ENCODE measurements around the gene IGSF3.

Gene IGSF3

GRCh38 chr1:116544588-116545358 lies 122.8 kb downstream of the IGSF3 start:
- TF ChIP-seq CTCF (IDR thresholded peaks at IDR 0.05; ENCODE audit: low read depth, low read length), result no peak
- Histone ChIP-seq H3K4me1 (no peaks in the 10 kb centered on the region), H3K4me3 (ENCODE audit: low read depth, low read length) (no peak overlapping the region), H3K36me3 (no peaks in the 10 kb centered on the region), H3K27me3 (no peaks in the 10 kb centered on the region), H3K9me3 (no peaks in the 10 kb centered on the region)
- DNase-seq, result no peak

- Histone ChIP-seq H3K4me3 (ENCODE audit: low read depth, low read length) (no peak overlapping the region), H3K9me3 (no peaks in the 10 kb centered on the region), H3K36me3 (no peaks in the 10 kb centered on the region), H3K4me1 (peaks cover 7% of the 10 kb centered on the region; the same call in 1 of the 2 replicates), H3K27me3 (no peaks in the 10 kb centered on the region)
- DNase-seq, result no peak
- no peak for TF ChIP-seq CTCF (IDR thresholded peaks at IDR 0.05; ENCODE audit: low read depth, low read length)
These were observed 127.4 kb downstream of the IGSF3 start for GRCh38 chr1:116540088-116540487.

GRCh38 chr1:116538544-116538943 lies 129.0 kb downstream of the IGSF3 start:
- no peak for DNase-seq
- no peak for TF ChIP-seq CTCF (IDR thresholded peaks at IDR 0.05; ENCODE audit: low read depth, low read length)
- Histone ChIP-seq H3K9me3 (no peaks in the 10 kb centered on the region), H3K36me3 (no peaks in the 10 kb centered on the region), H3K27me3 (no peaks in the 10 kb centered on the region), H3K4me3 (ENCODE audit: low read depth, low read length) (no peak overlapping the region), H3K4me1 (peaks cover 7% of the 10 kb centered on the region; the same call in 1 of the 2 replicates)

GRCh38 chr1:116537898-116538297 lies 129.6 kb downstream of the IGSF3 start:
- no peaks in the 10 kb centered on the region for H3K36me3 ChIP-seq
- TF ChIP-seq CTCF (IDR thresholded peaks at IDR 0.05; ENCODE audit: low read depth, low read length), result no peak

GRCh38 chr1:116537040-116537831 lies 130.3 kb downstream of the IGSF3 start:
- H3K4me1 ChIP-seq, result peaks cover 7% of the 10 kb centered on the region; the same call in 1 of the 2 replicates
- H3K36me3 ChIP-seq, result no peaks in the 10 kb centered on the region
- no peaks in the 10 kb centered on the region for H3K27me3 ChIP-seq
- no peak overlapping the region for H3K4me3 ChIP-seq (ENCODE audit: low read depth, low read length)
- DNase-seq, result no peak
- H3K9me3 ChIP-seq, result no peaks in the 10 kb centered on the region
- no peak for TF ChIP-seq CTCF (IDR thresholded peaks at IDR 0.05; ENCODE audit: low read depth, low read length)

More at GRCh38 chr1:116537898-116538297, 129.6 kb downstream of the IGSF3 start:
- H3K4me3 ChIP-seq (ENCODE audit: low read depth, low read length), result no peak overlapping the region
- H3K9me3 ChIP-seq, result no peaks in the 10 kb centered on the region
- DNase-seq, result no peak
- no peaks in the 10 kb centered on the region for H3K27me3 ChIP-seq
- peaks cover 7% of the 10 kb centered on the region; the same call in 1 of the 2 replicates for H3K4me1 ChIP-seq
